ENCODE data around the gene PCDHGA3.
"Not testable (repeated sequence)": the region's sequence is repeated elsewhere in the genome, so short reads cannot be mapped to it uniquely, and the experiment has no call there.

The PCDHGA3 gene

GRCh38 chr5:141346017-141346416 lies 2.4 kb downstream of the PCDHGA3 start:
- DNase-seq (ENCODE audit: low read depth in 2 of 2): not testable (repeated sequence)

- no peak for DNase-seq (ENCODE audit: low read depth in 2 of 2)
Measured at GRCh38 chr5:141349917-141350619, 6.4 kb downstream of the PCDHGA3 start, which contains the start of gene PCDHGB1. Gene PCDHGB1 (plus strand): TSS chr5:141350099. CDS start chr5:141350261, 162 bp downstream.

- no peak for DNase-seq (ENCODE audit: low read depth in 2 of 2)
Measured at GRCh38 chr5:141351591-141351990, 8.0 kb downstream of the PCDHGA3 start.

- DNase-seq (ENCODE audit: low read depth in 2 of 2): no peak
Measured at GRCh38 chr5:141354900-141355469, 11.4 kb downstream of the PCDHGA3 start, which contains the start of gene PCDHGA4. Gene PCDHGA4 (plus strand): TSS chr5:141355021. CDS start chr5:141355108, 87 bp downstream.

GRCh38 chr5:141355641-141356040 lies 12.0 kb downstream of the PCDHGA3 start:
- no peak for DNase-seq (ENCODE audit: low read depth in 2 of 2)

- no peak for DNase-seq (ENCODE audit: low read depth in 2 of 2)
Measured at GRCh38 chr5:141356133-141356532, 12.5 kb downstream of the PCDHGA3 start.

- DNase-seq (ENCODE audit: low read depth in 2 of 2): no peak
Measured at GRCh38 chr5:141356950-141357349, 13.3 kb downstream of the PCDHGA3 start.

- no peak for DNase-seq (ENCODE audit: low read depth in 2 of 2)
Measured at GRCh38 chr5:141359790-141360426, 16.3 kb downstream of the PCDHGA3 start, which contains the start of gene PCDHGB2. Gene PCDHGB2 (plus strand): TSS chr5:141359994. CDS start chr5:141360136, 142 bp downstream.

GRCh38 chr5:141360685-141361084 lies 17.1 kb downstream of the PCDHGA3 start:
- no peak for DNase-seq (ENCODE audit: low read depth in 2 of 2)

GRCh38 chr5:141362719-141363118 lies 19.1 kb downstream of the PCDHGA3 start:
- no peak for DNase-seq (ENCODE audit: low read depth in 2 of 2)

- DNase-seq (ENCODE audit: low read depth in 2 of 2): no peak
Measured at GRCh38 chr5:141363952-141364660, 20.5 kb downstream of the PCDHGA3 start, which contains the start of gene PCDHGA5. Gene PCDHGA5 (plus strand): TSS chr5:141364162. CDS start chr5:141364331, 169 bp downstream.

GRCh38 chr5:141366016-141366896 lies 22.6 kb downstream of the PCDHGA3 start:
- no peak for DNase-seq (ENCODE audit: low read depth in 2 of 2)

- no peak for DNase-seq (ENCODE audit: low read depth in 2 of 2)
Measured at GRCh38 chr5:141369994-141370848, 26.6 kb downstream of the PCDHGA3 start, which contains the start of gene PCDHGB3. Gene PCDHGB3 (plus strand): TSS chr5:141370242. CDS start chr5:141370395, 153 bp downstream.

- DNase-seq (ENCODE audit: low read depth in 2 of 2): no peak
Measured at GRCh38 chr5:141371572-141372475, 28.2 kb downstream of the PCDHGA3 start.

- no peak for DNase-seq (ENCODE audit: low read depth in 2 of 2)
Measured at GRCh38 chr5:141373673-141374317, 30.2 kb downstream of the PCDHGA3 start, which contains the start of gene PCDHGA6. Gene PCDHGA6 (plus strand): TSS chr5:141373891. CDS start chr5:141374084, 193 bp downstream.

- no peak for DNase-seq (ENCODE audit: low read depth in 2 of 2)
Measured at GRCh38 chr5:141374627-141375026, 31.0 kb downstream of the PCDHGA3 start.

- DNase-seq (ENCODE audit: low read depth in 2 of 2): not testable (repeated sequence)
Measured at GRCh38 chr5:141375444-141376155, 32.0 kb downstream of the PCDHGA3 start.

Data from stimulated activated CD4-positive, alpha-beta T cell treated with anti-CD3 and anti-CD28 coated beads, Interleukin-4, amount 100 ng/mL, for 48 hours (primary cell).